ENCODE data around the gene LMO2.

DNA sequence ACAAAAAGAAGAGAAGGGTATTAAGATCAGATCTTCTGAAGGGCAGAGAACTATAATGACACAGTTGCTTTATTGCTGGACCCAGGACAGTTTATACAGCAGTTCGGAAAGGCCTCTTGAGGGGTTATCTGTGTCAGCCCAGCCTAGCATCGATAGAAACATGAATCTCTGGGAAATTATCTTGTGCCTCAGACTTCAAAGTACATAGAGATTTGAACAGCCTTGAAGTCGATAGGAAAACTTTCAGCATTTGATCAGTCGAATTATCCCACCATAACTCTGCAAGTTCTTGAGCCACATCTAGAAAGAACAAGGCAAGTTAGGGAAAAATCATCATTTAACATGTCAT, 2.5 kb upstream of the LMO2 start:
- TF ChIP-seq ZNF543 (CRISPR knock-in tag; IDR thresholded peaks at IDR 0.05), result no peak
- no peak for TF ChIP-seq KAT2B (IDR thresholded peaks at IDR 0.05; ENCODE audit: borderline replicate concordance, low read depth, low read length)
- TF ChIP-seq RXRA (CRISPR knock-in tag; IDR thresholded peaks at IDR 0.05), result no peak
- no peak for TF ChIP-seq JUN (CRISPR knock-in tag; IDR thresholded peaks at IDR 0.05)
- TF ChIP-seq TAF1 (CRISPR knock-in tag; IDR thresholded peaks at IDR 0.05), result no peak
- TF ChIP-seq MYNN (CRISPR knock-in tag; IDR thresholded peaks at IDR 0.05; ENCODE audit: low read depth), result no peak
- TF ChIP-seq, protein P1, sequence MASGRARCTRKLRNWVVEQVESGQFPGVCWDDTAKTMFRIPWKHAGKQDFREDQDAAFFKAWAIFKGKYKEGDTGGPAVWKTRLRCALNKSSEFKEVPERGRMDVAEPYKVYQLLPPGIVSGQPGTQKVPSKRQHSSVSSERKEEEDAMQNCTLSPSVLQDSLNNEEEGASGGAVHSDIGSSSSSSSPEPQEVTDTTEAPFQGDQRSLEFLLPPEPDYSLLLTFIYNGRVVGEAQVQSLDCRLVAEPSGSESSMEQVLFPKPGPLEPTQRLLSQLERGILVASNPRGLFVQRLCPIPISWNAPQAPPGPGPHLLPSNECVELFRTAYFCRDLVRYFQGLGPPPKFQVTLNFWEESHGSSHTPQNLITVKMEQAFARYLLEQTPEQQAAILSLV (CRISPR knock-in tag; IDR thresholded peaks at IDR 0.05; ENCODE audit: borderline replicate concordance), result no peak
